Retinal pigment epithelial cell (primary cell): Measurements from ENCODE around the gene RGS7BP.

Experiments used
- DNase-seq: peaks from one replicate; pipeline ENCODE4 v3.0.0-alpha.2; 2010; ENCODE audit warnings: low read depth
- H3K4me3 ChIP-seq: 2 replicates; pipeline ENCODE4 v1.5.1; 2011; ENCODE audit warnings: mild to moderate bottlenecking, low read length, control low read depth, moderate library complexity
- TF ChIP-seq, protein P1 (sequence below): conservative IDR thresholded peaks from 2 replicates; pipeline ENCODE4 v1.5.1; 2011; ENCODE audit warnings: low read depth, low read length, control low read depth, inconsistent platforms

RGS7BP gene

DNA sequence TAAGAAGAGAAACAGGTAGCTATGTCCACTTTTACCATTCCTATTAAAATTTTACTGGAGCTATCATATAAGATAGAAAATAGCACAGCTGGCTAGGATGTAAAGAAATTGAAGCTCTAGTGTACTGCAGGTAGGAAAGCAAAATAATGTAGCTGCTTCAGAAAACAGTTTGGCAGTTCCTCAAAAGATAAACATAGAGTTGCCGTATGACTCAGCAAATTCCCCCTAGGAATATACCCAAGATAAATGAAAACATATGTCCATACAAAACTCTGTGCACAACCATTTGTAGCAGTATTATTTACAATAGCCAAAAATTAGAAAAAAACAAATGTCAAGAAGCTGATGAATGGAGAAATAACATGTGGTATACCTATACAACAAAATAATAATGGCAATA is 119.9 kb downstream of the RGS7BP start:
- TF ChIP-seq, protein P1, sequence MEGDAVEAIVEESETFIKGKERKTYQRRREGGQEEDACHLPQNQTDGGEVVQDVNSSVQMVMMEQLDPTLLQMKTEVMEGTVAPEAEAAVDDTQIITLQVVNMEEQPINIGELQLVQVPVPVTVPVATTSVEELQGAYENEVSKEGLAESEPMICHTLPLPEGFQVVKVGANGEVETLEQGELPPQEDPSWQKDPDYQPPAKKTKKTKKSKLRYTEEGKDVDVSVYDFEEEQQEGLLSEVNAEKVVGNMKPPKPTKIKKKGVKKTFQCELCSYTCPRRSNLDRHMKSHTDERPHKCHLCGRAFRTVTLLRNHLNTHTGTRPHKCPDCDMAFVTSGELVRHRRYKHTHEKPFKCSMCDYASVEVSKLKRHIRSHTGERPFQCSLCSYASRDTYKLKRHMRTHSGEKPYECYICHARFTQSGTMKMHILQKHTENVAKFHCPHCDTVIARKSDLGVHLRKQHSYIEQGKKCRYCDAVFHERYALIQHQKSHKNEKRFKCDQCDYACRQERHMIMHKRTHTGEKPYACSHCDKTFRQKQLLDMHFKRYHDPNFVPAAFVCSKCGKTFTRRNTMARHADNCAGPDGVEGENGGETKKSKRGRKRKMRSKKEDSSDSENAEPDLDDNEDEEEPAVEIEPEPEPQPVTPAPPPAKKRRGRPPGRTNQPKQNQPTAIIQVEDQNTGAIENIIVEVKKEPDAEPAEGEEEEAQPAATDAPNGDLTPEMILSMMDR: no peak
- DNase-seq: no peak
- no peak overlapping the region for H3K4me3 ChIP-seq

DNA sequence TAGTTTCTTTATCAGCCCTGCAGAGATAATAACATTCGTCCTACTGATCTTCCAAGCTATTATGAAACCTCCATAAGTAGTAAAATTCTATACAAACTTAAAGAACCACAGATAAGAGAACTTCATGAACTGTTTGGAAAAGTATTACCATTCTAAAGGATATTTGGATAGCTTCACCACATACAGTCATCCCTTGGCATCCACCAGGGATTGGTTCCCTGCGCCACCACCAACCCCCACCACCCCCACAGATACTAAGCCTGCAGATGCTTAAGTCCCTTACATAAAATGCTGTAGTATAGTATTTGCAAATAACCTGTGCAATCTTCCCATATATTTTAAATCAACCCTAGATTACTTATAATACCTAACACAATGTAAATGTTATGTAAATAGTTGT is 123.1 kb downstream of the RGS7BP start:
- DNase-seq: no peak
- no peak overlapping the region for H3K4me3 ChIP-seq
- TF ChIP-seq, protein P1: no peak

DNA sequence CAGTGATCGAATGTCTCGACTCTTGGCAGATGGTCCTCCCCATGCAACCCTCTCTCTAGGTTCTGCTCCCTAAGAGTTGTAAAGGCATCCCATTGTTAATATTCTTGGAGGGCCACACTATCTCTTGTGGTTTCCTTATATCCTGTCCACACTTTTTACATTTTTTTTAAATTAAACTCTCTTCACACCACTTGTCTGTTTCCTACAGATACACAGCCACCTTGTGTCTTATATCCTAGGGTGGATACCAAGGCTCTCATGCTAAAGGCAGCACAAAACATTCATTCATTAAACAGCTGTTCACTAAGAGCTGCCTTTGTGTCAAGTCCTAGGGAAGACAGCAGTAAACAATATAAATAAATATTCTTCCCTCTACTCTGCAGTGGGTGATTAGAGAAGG is 124.0 kb downstream of the RGS7BP start:
- no peak for DNase-seq
- H3K4me3 ChIP-seq: no peak overlapping the region
- TF ChIP-seq, protein P1: no peak

DNA sequence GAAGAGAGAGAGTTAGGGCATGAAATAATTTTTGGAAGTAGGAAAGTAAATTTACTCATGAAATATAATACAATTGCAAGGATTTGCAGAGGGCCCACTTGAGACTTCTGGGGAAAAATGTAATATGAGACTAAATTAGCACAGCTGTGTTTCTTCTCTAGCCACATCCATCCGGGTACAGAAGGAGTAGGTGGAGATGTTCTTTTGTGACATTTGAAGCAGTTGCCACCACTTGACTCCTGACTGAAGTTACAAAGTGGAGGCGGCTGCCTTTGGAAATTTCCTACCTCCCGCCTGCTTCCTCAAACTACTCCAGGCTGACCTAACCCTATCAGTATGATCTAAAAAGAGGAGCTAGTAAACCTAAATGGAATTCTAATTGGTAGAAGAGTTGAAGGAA is 126.4 kb downstream of the RGS7BP start:
- no peak for DNase-seq
- TF ChIP-seq, protein P1: no peak
- H3K4me3 ChIP-seq: no peak overlapping the region

DNA sequence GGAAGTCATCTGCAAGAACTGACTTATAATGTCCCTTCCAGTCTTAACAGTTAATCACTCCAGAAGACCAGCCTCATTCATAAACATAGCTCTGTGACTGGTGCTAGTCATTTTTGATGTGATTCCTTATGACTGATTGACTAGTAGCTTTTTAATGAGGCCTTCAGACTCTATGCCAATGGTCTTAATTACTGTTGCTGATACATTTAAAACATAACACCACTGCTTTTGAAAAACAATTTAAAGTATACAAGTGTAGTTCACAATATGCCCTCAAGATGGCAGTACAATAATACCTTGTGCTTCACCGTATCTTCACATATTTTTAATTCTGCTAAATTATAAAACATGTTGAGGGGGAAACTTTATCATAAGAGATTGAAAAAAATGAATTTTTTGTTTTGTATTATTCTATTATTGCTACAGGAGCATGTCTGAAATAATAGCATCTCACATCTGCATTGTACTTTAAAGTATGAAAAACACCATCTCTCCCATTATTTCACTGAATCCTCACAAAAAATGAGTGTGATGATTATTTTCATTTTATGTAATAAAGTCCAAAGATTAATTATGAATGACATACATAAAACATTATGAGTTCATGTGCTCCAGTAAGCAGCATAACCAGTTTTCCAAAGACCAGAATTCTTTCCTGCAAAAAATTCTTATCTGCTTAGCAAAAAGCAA is 129.3 kb downstream of the RGS7BP start:
- TF ChIP-seq, protein P1: peak; percentile 56
- H3K4me3 ChIP-seq: no peak overlapping the region
- peak; percentile 3 for DNase-seq

DNA sequence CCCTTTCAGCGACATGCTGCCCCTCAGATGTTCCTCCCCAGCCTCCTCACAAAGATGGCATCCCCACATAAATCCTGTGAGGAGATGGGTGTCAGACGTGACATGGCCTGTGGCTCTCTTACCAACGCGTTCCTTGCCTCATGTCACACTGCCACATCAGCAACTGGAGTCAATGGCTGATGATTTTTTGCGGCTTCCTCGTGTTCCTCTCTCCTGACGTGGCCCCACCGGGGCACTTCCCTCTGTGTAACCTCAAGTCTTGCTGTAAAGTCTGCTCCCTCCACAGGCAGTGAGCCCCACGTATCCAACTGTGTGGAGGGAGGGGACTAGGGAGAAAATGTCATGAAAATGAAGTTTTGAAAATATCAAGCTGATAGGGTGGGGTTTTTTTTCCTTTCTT is 131.3 kb downstream of the RGS7BP start:
- TF ChIP-seq, protein P1: no peak
- no peak for DNase-seq
- no peak overlapping the region for H3K4me3 ChIP-seq

DNA sequence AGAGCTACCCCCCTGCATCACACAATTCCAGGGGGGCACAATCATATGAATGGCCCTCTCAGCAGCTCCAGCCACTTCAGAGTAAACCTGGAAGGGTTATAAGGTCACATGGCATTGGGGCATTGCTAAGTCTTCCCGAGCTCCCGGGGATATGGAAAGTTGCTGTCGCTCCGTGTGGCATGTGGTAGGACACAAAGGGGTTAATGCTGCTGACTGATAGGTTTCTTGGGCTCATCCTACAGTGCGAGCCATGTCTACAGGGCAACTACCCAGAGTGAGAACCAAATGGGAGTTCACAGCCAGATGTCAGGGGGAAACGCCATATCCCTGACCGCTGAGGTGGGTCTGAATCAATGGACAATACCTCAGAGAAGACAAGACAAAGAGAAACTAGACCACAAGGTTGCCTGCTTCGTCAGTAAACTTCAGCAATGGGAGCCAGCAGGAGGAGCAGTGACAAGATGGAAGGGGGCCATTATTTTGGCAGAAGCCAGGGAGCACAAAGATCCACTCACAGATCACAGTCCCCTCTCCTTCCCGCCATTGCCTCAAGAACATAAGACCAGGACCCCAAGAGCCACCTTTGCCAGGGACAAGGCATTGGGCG is 132.1 kb downstream of the RGS7BP start:
- TF ChIP-seq, protein P1: no peak
- DNase-seq: no peak

More for the DNA sequence above, 132.1 kb downstream of the RGS7BP start:
- H3K4me3 ChIP-seq: no peak overlapping the region
